NCI-H1105 treated with DMSO at 0.1 percent for 48 hours (cell line): Measurements from ENCODE around the gene CCDC38.
"Not testable (repeated sequence)": the region's sequence is repeated elsewhere in the genome, so short reads cannot be mapped to it uniquely, and the experiment has no call there.

ENCODE experiments used
- DNase-seq: peaks from one replicate; lab custom pipeline; 2025; lab: John Stamatoyannopoulos, UW

Gene CCDC38

DNA sequence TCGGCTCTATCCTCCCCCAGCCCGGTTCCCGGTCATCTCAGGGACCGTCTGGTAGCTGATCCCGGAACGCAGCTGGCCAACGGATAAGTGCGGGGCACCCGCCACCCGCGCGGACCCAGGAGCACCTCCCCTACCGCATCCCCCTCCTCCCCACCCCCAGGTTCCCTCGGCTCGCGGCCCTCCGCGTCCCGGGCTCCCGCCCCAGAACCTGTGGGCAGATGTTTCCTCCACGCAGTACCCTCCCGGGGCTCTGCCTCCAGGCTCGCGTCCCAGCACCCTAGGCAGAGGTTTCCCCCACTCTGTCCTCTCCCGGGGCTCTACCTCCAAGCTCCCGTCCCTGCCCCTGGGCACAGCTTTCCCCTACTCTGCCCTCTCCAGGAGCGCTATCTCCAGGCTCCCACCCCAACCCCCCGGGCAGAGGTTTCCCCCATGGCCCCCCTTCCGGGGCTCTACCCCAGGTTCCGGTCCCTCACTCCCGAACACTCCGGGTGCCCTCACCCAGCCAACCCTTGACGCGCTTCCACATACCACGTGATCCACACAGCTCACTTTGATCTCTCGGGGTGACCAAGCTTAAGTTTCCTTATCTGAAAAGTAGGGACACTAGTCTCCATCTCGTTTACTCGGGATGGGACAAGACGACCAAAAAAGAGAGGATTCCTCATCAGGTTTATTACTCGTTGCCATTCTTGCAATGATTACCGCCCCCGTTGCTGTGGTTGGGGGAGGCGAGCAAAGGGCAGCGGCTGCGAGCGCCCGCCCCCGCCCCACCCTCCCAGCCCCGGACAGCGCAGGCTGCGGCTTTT lies at the start of gene CCDC38:
Gene CCDC38 (minus strand): TSS at position 91 of the 806 bp plus-strand sequence. CDS start 6,105 bp downstream, outside the sequence.
- DNase-seq, result peak; percentile 89

DNA sequence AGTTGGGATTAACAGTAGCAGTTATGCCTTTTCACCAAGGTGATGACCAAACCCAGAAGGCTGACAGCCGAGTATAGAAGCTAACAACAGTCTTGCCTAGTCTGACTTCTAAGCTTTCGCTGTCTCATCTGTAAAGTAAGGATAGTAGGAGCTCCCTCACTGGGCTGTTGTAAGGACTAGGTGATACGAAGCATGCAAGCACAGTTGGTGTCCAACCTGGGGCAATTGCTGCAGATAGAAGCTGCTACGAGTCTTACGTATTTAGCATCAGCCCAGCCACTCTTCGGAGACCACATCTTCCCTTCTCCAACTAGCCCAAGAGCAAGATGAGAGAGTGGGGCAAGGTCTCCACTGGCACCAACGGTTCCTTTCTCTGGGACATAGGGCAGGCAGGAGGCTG lies 47.7 kb upstream of the CCDC38 start:
- no peak for DNase-seq

DNA sequence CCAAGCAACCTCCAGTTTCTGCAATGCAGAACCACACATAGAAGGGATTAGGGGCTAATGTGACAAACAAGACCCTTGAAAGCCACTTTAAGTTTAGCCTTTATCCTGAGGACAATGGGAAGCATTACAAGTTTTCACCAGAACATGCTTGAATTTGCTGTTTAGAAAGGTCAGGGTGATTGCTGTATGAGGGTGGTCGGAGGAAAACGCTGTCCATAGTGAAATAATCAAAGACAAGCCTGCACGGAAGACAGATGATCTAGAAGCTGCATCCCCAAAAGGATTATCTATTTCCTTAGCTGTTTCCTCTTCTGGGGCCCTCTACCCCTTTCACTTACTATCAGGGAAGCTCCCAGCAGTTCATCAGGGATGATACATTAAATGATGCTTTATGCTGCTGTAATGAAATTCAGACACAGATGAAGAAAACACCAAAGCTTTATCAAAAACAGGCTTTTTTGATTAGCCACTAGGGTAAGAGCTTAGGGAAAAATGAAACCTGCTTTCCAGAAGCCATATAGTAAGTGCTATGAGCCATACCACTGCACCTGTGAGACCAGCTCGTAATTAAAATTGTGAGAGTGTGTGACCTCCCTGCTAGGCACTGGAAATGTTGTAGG lies 47.2 kb upstream of the CCDC38 start:
- no peak for DNase-seq

DNA sequence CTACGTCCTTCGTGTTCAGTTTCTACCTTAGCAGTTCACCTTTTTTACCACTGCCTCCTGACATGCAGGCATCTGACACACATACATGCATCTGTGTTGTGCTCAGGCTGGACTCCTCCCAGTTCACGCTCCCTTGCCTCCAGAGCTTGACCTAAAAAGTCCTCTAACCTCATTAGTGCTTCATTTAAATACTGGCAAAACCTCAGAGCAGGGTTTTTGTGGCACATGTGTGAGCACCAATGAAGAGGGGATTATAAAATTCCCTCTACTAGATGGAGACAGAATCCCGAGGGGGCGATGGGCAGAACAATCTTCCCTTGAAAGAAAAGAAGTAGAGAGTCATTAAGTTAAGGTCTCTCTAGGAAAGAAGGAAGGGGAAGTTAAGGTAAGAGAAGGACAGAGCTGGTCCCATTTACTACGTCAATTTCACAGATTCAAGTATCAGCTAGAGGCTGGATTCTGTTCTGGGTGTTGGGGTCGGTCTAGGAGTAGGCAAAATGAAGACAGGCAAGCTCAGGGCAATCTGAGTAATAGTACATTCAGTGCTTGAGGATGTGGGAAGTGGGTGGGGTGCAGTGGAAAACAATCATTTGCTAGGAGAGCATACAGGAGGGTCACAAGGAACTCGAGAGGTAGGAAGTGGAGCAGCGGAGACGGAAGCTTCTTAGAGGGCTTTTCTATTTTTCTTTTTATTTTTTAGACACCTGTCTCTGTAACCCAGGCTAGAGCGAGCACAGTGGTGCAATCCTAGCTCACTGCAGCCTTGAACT lies 46.3 kb upstream of the CCDC38 start:
- DNase-seq, result no peak

DNA sequence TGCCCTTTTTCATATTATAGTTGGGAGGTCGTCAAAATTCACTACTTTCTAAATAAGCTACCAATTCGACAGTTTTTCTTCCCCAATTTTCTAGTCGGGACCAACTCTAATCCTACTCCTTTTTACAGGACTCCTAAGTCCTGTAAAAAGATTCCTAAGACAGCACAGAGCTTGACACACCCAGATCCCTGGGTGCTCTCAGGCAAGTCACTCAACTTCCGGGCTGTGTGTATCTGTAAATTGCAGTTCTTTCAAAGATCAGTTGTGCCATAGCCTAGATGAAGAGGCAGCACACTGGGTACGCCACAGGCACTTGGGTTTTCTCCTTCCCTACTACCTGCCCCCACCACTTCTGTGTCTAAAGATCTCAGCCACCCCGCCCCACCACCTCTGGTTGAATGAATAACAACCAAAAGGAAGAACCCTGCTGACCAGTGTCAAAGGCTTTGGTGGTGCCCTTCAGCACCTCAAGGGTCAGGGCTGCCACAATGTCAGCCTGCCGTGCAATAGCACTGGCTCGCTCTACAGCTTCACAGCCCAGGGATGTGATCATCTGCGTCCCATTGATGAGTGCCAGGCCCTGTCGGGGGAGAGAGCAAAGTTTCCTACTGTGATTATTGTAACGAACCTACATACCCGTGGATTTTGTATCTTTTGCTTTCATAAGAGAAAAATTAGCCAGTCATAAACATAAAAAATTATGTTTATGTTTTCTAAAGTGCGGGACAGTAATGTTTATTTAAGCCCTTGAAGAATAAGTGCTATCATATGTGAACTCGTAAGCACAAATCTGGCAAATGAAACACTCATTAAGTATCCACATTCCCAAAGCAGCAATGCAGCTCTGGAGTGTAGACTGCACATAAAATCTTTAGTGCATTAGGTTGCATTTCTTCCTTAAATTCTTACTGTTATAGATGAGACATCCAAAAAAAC lies 44.5 kb upstream of the CCDC38 start:
- DNase-seq, result no peak

DNA sequence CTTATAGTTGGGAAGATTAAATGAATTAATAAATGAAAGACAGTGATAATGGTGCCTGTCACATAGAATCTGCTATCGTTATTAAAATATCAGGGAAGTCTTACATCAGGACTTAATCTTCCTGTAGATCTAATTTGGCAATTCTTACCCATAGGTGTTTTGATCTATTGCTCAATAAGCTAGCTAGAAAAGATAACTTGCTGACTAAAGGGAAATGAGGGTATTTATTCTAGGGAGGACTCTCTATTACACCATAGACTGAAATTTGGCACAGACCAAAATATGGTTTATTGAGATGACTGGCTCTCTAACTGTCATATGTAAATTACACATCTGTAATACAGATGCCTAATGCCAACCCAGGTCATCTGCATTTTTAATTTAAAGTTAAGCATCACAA lies 42.3 kb upstream of the CCDC38 start:
- no peak for DNase-seq

DNA sequence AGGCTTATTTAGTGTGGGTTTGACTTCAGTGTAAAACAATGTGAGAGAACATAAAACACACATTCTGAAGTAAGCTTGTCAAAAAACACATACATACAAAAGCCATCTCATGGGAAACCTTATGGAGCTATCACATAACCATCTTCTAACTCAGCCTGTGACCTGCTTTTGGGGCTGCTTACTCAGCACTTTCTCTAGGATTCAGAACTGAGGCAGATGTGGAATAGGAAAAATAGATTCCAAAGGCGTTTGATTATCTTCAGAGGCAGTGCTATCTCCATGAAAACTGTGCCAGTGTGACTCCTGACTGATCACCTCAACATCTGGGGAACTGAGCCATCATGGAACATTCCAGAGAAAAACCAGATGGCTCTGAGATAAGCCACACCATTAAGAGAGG lies 40.2 kb upstream of the CCDC38 start:
- no peak for DNase-seq

DNA sequence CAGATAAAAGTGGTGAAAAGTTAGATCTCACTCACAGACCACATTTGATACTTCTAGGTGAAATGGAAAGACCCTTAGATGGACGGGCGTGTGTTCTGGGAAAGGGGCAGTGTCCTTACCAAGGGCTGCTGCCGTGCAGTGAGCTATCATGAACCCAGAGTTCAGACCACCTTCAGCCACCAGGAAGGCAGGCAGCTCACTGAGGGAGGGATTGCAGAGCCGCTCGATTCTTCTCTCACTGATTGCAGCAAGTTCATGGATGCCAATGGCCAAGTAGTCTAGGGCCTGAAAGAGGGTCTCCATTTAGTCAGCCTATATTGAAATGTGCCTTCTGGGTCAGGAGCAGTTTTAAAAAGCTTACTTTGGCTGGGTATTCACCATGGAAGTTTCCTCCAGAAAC lies 38.0 kb upstream of the CCDC38 start:
- no peak for DNase-seq

DNA sequence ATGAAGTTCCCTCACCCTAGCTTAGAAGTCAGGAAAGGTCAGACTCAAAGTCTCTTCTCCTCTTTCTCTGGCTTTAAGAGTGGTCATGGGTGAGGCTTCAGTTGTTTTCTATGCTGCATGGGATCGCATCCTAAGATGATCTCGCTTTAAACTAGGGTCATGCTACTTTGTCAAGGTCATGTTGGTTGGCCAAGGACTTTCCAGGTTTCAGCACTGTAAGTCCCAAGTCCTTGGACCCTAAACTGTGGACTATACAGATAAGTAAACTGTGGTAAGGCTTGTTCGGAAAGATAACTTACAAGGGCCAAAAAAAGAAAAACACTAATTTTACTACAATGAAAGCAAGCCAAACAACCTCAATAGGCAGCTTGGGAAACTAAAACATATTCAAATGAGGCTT lies 36.4 kb upstream of the CCDC38 start:
- no peak for DNase-seq

DNA sequence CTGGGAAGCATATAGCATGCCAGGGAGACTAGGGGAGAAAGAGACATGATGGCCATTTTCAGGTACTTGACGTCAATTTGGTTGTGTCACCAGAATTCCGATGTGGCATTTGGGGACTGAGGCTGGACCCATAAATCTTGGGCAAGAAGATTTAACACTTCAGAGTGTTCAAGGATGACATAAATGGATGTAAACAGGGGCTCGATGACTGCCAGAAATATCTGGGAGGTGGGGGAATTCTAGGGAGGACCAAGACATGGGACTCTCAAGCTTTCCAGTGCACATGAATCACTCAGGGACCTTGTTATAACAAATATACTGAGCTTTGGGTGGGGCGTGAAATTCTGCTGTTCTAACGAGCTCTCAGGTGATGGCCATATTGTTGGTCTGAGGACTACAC lies 35.9 kb upstream of the CCDC38 start:
- no peak for DNase-seq

DNA sequence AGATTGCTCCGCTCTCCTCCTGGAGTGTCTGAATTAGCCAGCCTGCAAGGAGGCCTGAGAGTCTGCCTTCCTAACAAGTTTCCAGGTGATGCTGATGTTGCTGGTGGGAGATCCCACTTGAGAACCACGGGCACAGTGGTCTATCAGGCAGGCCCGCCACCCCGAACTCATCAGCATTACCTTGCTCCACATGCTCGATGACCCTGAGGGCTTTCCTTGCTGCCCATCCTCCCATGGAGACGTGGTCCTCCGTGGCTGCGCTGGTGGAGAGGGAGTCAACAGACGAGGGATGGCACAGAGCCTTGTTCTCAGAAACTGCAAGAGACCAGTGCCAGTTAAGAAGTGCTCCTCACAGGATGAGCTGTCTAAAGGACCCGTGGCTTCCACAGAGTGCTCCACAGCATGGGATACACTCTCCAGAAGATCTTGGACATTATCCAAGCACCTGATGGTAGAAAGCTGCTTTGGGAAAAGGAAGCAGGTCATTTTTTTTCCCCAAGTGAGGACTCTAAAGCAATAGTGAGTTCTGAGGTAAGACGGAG lies 35.4 kb upstream of the CCDC38 start:
- DNase-seq, result no peak

DNA sequence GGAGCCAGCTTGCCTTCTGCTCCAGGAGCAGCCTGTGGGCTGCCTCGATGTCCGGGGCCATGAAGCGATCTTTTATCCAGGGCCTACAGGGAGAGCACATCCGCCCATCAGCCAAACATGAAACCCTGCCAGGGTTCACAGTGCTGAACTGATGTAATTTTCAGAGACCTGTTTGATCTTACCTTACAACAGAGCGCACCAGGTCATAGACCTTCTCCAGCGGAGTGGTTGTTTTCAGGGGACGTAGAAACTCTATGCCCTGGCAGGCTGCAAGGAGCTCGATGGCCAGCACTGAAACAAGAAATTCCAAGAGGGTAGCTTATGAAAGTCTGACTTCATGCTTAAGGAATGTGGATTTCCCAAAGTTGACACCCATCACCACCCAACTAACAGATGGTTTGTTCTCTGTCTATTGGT lies 34.0 kb upstream of the CCDC38 start:
- no peak for DNase-seq

DNA sequence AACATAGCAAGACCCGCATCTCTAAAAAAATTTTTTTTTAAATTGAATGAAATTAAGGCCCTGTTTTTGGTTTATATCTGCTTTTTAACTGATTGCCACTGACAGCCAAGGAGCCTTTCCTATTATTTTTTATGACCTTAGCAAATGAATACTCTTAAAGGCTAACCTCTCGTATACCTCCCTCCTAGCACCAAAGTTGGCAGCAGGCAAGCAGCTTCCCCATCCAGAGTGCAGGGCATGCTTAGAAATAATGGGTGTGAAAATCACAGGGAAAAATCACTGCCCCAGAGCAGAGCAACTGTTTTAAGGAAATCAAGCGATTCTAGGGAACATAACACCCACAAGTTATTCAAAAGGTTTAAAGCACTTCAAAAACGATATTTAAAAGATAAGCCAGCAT lies 33.1 kb upstream of the CCDC38 start:
- no peak for DNase-seq

DNA sequence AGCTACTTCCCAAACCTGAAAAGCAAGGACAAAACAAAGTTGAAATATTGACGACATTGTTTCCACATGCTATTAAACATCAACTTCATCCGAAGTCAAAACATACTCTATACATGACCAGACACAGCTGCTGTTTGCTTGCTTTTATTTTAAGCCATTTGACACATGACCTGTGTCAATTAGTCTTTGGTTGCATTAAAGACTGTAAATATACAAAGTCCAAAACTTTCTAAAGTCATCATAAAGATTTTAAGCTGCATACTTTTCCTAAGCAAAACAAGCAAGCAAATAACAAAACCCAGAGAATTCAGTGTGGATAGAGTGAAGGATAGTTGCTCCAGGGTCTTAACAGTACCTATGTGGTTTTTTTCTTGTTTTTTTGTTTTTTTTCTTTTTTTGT lies 31.9 kb upstream of the CCDC38 start:
- no peak for DNase-seq

DNA sequence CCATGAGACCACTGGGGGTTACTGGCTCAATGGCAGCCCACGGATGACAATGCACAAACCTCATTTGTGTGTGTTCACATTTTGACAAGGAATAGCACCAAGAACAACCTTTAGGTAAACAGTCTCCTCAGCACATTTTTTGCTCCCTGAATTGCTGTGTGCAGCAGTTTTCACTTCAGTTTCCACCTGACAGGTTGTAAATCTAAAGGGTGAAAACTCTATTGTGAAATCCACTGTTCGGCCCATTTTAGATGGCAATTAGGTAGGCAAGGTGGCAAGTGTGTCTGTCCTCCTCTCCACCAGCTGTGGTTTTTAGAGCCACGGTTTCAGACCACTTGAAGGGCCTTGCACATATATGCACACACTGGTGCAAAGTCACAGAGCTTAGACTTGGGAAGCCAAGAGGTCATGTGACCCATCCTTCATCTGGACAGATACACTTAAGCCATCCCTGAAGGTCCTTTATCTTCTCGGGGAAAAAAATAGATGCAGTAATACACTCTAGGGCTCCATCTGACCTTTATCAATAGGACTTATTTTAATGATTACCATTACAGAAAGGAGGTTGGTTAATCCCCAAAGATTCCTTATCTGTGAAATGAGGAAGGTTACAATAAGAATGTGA lies 30.5 kb upstream of the CCDC38 start:
- DNase-seq, result no peak

DNA sequence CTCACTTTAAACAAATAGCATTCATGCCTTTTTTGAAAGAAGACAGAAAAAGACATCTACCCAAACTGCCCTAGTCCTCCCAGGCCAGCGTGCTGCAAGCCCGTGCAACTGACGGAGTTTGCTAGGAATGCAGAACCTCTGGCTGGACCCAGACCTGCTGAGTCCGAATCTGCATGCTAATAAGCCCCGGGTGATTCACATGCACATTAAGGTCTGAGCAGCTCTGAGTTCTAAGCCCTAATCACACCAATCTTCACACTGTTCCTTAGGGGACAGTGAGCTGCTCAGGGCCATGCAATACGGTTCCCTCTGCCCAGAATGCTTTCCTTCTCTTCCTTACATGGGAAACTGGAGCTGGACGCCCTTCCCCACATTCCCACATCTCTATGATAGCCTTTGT lies 28.5 kb upstream of the CCDC38 start:
- no peak for DNase-seq

DNA sequence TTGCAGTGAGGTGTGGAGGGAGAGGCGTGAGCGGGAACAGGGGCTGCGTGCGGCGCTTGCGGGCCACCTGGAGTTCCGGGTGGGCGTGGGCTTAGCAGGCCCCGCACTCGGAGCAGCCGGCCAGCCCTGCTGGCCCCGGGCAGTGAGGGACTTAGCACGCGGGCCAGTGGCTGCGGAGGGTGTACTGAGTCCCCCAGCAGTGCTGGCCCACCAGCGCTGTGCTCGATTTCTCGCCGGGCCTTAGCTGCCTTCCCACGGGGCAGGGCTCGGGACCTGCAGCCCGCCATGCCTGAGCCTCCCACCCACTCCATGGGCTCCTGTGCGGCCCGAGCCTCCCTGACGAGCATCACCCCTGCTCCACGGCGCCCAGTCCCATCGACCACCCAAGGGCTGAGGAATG lies 26.7 kb upstream of the CCDC38 start:
- DNase-seq, result not testable (repeated sequence)

DNA sequence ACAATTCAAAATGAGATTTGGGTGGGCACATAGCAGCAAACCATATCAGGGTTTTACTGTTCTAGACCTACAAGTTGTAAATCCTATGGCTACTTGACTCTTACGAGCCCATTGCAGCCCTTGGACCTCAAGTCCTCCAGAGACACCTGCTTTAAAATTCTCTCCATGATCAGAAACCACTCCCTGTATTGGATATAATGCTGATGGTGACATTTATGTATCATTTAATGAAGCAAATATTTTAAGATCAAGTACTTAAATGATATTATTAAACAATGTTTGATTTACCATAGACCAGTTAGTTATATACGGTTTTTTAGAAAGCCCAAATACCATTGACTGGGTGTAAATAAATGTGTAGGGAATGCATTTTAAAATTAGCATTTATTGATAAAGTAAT lies 24.9 kb upstream of the CCDC38 start:
- DNase-seq, result no peak

DNA sequence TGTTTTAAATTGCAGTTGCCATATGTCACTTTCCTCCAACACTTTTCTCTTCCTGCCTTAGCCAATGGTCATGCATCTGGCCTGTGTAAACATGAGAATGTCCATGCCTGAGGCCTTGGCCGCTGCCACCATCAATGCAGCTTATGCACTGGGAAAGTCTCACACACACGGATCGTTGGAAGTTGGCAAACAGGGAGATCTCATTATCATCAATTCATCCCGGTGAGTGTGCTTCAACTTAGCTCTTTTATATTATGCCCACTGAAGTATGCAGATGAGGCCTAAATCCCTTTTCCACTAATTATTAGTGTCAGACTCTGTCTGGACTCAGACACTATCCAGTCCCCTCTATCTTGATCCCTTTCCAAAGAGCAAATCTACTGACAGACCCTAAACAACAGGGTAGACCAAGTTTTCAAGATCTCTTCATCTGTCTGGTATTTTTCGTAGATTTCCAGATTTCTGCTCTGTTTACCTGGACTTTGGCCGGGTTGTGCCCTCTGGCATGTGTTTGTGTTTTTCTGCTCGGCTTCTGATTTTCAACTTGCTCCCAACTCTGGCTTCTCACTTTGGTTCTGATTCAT lies 24.0 kb upstream of the CCDC38 start:
- DNase-seq, result no peak

DNA sequence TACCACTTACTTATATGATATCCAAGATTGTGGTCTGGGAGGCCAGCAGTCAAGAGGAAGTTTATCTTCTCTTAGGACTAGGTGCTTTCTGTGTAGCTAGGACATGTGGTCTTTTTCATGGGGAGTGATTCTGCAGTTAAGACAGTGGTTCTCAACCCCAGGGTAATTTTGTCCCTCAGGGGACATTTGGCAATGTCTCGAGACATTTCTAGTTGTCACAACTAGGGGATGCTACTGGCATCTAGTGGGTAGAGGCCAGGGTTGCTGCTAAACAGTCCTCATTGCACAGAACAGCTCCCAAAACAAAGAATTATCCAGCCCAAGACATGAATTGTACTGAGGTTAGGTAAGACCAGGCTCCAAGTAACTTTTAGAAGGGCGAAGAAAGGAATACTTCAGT lies 20.7 kb upstream of the CCDC38 start:
- DNase-seq, result no peak

DNA sequence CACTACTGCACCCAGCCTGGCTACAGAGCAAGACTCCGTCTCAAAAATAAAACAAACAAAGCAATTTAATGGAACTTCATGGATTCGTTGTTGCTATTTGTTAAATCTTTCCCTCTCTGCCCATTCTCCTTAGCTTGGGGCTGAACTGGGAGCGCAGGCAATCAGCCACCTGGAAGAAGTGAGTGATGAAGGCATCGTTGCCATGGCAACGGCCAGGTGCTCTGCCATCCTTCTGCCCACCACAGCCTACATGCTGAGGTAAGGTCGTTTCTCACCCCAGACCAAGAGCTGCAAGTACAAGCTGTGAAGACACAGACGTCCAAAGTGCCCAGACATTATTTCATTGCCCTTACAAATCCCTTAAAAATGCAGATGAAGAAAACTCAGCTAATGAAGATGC lies 19.8 kb upstream of the CCDC38 start:
- peak; percentile 90 for DNase-seq
